MCF 10A (cell line): Measurements from ENCODE around the gene SVIL. TPM values are rescaled to one million over a fixed set of nuclear protein-coding genes. Genes with fewer than 3 reads are reported as not detected.
"Not testable (repeated sequence)": the region's sequence is repeated elsewhere in the genome, so short reads cannot be mapped to it uniquely, and the experiment has no call there.

ENCODE experiments used
- BruUV-seq: library from RNA; stranded (reverse); fragments of 400-500 nt; replicated peaks from 2 replicates; lab custom pipeline; 2021; lab: Mats Ljungman, UMichigan
- CTCF ChIA-PET: fragments of 300-600 bp; sonication (Branson Sonifier 250); formaldehyde crosslinking; extraction: SDS; loops from one replicate; lab custom pipeline; 2021; ENCODE audit warnings: antibody characterized with exemption, inconsistent platforms; lab: Yijun Ruan, JAX
- POLR2A ChIA-PET: fragments of 300-600, 350-650 bp; sonication (Branson Sonifier 250); formaldehyde crosslinking; extraction: SDS; loops from one replicate; lab custom pipeline; 2020; ENCODE audit warnings: antibody characterized with exemption, inconsistent platforms; lab: Yijun Ruan, JAX
- DNase-seq: peaks from one replicate; pipeline ENCODE4 v3.0.0-alpha.2; 2018; ENCODE audit not compliant: unreplicated experiment
- H3K27ac Mint-ChIP-seq: one replicate; pipeline ENCODE4 v1.8.0; 2022; ENCODE audit warnings: mild to moderate bottlenecking, low read depth, mixed read lengths; ENCODE audit not compliant: unreplicated experiment
- H3K27me3 Mint-ChIP-seq: one replicate; pipeline ENCODE4 v1.8.0; 2022; ENCODE audit warnings: mixed read lengths; ENCODE audit not compliant: insufficient read depth, unreplicated experiment
- H3K36me3 Mint-ChIP-seq: one replicate; pipeline ENCODE4 v1.8.0; 2022; ENCODE audit warnings: mild to moderate bottlenecking, moderate library complexity, mixed read lengths; ENCODE audit not compliant: insufficient read depth, unreplicated experiment
- H3K4me1 Mint-ChIP-seq: one replicate; pipeline ENCODE4 v1.8.0; 2022; ENCODE audit warnings: mixed read lengths; ENCODE audit not compliant: insufficient read depth, unreplicated experiment
- H3K4me3 Mint-ChIP-seq: one replicate; pipeline ENCODE4 v1.8.0; 2022; ENCODE audit warnings: mild to moderate bottlenecking, moderate library complexity, mixed read lengths; ENCODE audit not compliant: unreplicated experiment
- H3K9me3 Mint-ChIP-seq: one replicate; pipeline ENCODE4 v1.8.0; 2022; ENCODE audit warnings: mixed read lengths; ENCODE audit not compliant: unreplicated experiment
- intact Hi-C: fragments of 100-400 bp; cut with micrococcal nuclease; formaldehyde crosslinking; loops from 2 replicates; pipeline ENCODE4 v1.14.1; 2022
- total RNA-seq: library from RNA; stranded (reverse); gene quantifications from 2 replicates; pipeline ENCODE4 v1.2.3, GENCODE V29; 2022
- TF ChIP-seq, protein P1 (sequence below): fragments of 200-600 bp; IDR thresholded peaks from one replicate; pipeline ENCODE4 v1.8.0; 2022; ENCODE audit warnings: antibody characterized with exemption, mild to moderate bottlenecking; ENCODE audit not compliant: unreplicated experiment

Gene SVIL
- total RNA-seq, 1 experiment from 2014 or later: 43.3 TPM

DNA sequence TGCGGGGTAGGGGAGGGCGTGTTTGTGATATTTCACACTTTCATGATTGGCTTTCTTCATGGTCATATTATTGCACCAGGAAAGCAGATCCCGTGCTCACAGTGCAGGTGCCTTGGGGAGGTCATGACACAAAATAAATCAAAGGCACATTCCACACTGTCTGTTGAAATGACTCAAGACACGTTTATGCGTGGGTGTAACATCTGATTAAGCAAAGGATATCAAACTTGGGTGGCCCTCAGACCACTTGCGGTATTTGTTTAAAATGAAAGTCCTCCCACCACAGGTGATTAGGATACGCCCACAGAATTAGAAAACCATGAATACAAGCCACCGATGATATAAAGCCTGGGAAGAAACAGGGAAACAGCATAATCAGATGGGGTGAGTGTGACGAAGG is 51.1 kb downstream of the SVIL start:
- intact Hi-C loops: no loop called here
- peaks cover 15% of the 10 kb centered on the region for H3K4me1 Mint-ChIP-seq
- no peaks in the 10 kb centered on the region for H3K9me3 Mint-ChIP-seq
- DNase-seq: no peak
- ChIA-PET POLR2A (no interaction called here), CTCF (no interaction called here)
- no peak overlapping the region for H3K27ac Mint-ChIP-seq
- no peak overlapping the region for H3K4me3 Mint-ChIP-seq
- H3K36me3 Mint-ChIP-seq: peaks cover 24% of the 10 kb centered on the region
- BruUV-seq: no TSS peak
- TF ChIP-seq, protein P1, sequence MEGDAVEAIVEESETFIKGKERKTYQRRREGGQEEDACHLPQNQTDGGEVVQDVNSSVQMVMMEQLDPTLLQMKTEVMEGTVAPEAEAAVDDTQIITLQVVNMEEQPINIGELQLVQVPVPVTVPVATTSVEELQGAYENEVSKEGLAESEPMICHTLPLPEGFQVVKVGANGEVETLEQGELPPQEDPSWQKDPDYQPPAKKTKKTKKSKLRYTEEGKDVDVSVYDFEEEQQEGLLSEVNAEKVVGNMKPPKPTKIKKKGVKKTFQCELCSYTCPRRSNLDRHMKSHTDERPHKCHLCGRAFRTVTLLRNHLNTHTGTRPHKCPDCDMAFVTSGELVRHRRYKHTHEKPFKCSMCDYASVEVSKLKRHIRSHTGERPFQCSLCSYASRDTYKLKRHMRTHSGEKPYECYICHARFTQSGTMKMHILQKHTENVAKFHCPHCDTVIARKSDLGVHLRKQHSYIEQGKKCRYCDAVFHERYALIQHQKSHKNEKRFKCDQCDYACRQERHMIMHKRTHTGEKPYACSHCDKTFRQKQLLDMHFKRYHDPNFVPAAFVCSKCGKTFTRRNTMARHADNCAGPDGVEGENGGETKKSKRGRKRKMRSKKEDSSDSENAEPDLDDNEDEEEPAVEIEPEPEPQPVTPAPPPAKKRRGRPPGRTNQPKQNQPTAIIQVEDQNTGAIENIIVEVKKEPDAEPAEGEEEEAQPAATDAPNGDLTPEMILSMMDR: no peak
- H3K27me3 Mint-ChIP-seq: no peaks in the 10 kb centered on the region

DNA sequence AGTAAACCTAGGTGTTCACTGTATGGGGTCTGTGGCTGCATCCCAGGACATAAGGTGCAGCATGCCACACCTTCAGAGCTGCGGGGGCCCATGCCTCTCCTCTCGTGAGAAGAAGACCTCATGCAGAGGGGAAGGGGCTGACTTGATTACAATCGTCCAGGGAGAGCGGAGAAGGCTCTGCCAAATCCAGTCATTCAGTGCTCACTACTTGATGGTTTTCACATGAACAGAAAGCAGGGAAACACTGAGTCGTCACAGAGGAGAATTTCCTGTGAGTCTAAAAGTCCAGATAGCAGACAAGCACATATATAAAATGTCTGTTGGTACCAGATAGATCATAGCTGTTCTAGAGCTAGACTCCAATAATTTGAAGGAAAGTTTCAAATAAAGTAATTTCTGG is 52.0 kb downstream of the SVIL start:
- POLR2A ChIA-PET: interaction anchor here (0.6 kb wide), 1 partner anchor 136 kb away, joined by 3 read pairs; no protein-coding TSS in a partner anchor
- H3K36me3 Mint-ChIP-seq: peaks cover 29% of the 10 kb centered on the region
- H3K4me1 Mint-ChIP-seq: peaks cover 18% of the 10 kb centered on the region
- BruUV-seq, H3K27ac Mint-ChIP-seq, H3K4me3 Mint-ChIP-seq, H3K27me3 Mint-ChIP-seq, H3K9me3 Mint-ChIP-seq, intact Hi-C loops, CTCF ChIA-PET: not testable (repeated sequence)
- DNase-seq: peak; percentile 40

DNA sequence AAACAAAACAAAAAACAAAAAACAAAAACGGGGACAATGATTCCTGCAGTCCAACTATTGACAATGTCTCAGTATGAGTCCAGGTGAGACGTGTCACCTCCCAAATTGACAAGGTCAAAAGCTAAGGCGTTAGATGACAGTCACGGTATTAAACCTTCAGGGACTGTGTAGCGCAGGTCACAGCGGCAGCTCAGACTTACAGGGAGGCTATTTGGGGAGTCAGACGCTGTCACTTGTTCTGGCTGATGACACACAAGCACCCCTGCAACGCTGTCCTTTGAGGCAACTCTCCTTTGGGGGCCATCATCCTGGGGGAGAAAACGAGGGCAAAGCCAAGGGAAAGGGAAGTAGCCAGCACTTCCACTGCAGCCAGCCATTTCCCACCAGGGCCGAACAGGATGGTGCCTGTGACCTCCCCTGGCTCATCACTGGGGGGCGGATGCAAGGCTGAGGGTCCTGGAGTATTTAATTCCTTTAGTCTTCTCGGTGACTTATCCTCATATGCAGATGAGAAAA is 55.3 kb downstream of the SVIL start:
- peaks cover 22% of the 10 kb centered on the region for H3K4me1 Mint-ChIP-seq
- H3K27ac Mint-ChIP-seq: no peak overlapping the region
- peaks cover 30% of the 10 kb centered on the region for H3K36me3 Mint-ChIP-seq
- no peak overlapping the region for H3K4me3 Mint-ChIP-seq
- POLR2A ChIA-PET: no interaction called here
- intact Hi-C loops: no loop called here
- H3K9me3 Mint-ChIP-seq: no peaks in the 10 kb centered on the region
- H3K27me3 Mint-ChIP-seq: no peaks in the 10 kb centered on the region
- no peak for DNase-seq
- TF ChIP-seq, protein P1: no peak
- no TSS peak for BruUV-seq
- CTCF ChIA-PET: interaction anchor here (2.8 kb wide), 1 partner anchor 11 kb away, joined by 9 read pairs; no protein-coding TSS in a partner anchor

- BruUV-seq: no TSS peak
- Mint-ChIP-seq H3K27ac (no peak overlapping the region), H3K4me3 (no peak overlapping the region), H3K4me1 (peaks cover 16% of the 10 kb centered on the region), H3K9me3 (no peaks in the 10 kb centered on the region), H3K27me3 (no peaks in the 10 kb centered on the region), H3K36me3 (peaks cover 22% of the 10 kb centered on the region)
- ChIA-PET CTCF (interaction anchor here (0.5 kb wide), 1 partner anchor 64 kb away, joined by 4 read pairs; no protein-coding TSS in a partner anchor), POLR2A (interaction anchor here (0.7 kb wide), 1 partner anchor 525 kb away, joined by 3 read pairs; no protein-coding TSS in a partner anchor)
- TF ChIP-seq, protein P1: no peak
- no peak for DNase-seq
- intact Hi-C loops: no loop called here
Measured at GRCh38 chr10:29578457-29578856, 56.3 kb downstream of the SVIL start.
